Hematopoietic multipotent progenitor cell (in vitro differentiated cells): ENCODE results near the gene REXO2. TPM values are rescaled to one million over a fixed set of nuclear protein-coding genes. Genes with fewer than 3 reads are reported as not detected.

Experiments used
- total RNA-seq: library from RNA; depleted of rRNA; stranded (reverse); fragments of >200 nt; gene quantifications from one replicate; pipeline ENCODE4 v1.2.3, GENCODE V29; 2012

The REXO2 gene
- total RNA-seq, 1 donor = 78.9 TPM

Other genes with a start within 250 kb of the REXO2 start
- gene NNMT, start 143.1 kb upstream of the REXO2 start, total RNA-seq = 0.27 TPM
- 27.7 TPM for gene C11orf71, start 39.0 kb upstream of the REXO2 start, total RNA-seq
- 31.8 TPM for gene RBM7, start 38.8 kb upstream of the REXO2 start, total RNA-seq
- gene NXPE1, start 120.4 kb downstream of the REXO2 start, total RNA-seq = not detected
- gene NXPE4, start 156.3 kb downstream of the REXO2 start, total RNA-seq = not detected
- not detected for gene NXPE2, start 239.1 kb downstream of the REXO2 start, total RNA-seq